NOMO-1 treated with dmso at 0.1 percent for 144 hours (cell line): Measurements from ENCODE around the gene HSD11B1L.
A peak's percentile ranks its signal among the peaks of the same experiment; 100 is the strongest.
"Not testable (repeated sequence)": the region's sequence is repeated elsewhere in the genome, so short reads cannot be mapped to it uniquely, and the experiment has no call there.

Experiments used
- DNase-seq: peaks from one replicate; lab custom pipeline; 2025; ENCODE audit not compliant: unreplicated experiment; lab: John Stamatoyannopoulos, UW

Gene HSD11B1L

GRCh38 chr19:5719961-5720790 lies 39.3 kb downstream of the HSD11B1L start, which contains the start of the genes CATSPERD and LONP1:
Gene CATSPERD, plus strand, starts transcription at chr19:5720637. Its CDS starts 101 bp downstream, at chr19:5720738.
Gene LONP1, minus strand, starts transcription at chr19:5720146. Its CDS starts 14 bp downstream, at chr19:5720132.
- DNase-seq = peak; percentile 98

- DNase-seq = no peak
Measured at GRCh38 chr19:5727453-5728050, 46.7 kb downstream of the HSD11B1L start.

- DNase-seq = not testable (repeated sequence)
Measured at GRCh38 chr19:5733172-5733571, 52.3 kb downstream of the HSD11B1L start.
